ENCODE measurements around the gene NTS.

GRCh38 chr12:85923767-85924331 lies 49.8 kb downstream of the NTS start:
- TF ChIP-seq, protein P1, sequence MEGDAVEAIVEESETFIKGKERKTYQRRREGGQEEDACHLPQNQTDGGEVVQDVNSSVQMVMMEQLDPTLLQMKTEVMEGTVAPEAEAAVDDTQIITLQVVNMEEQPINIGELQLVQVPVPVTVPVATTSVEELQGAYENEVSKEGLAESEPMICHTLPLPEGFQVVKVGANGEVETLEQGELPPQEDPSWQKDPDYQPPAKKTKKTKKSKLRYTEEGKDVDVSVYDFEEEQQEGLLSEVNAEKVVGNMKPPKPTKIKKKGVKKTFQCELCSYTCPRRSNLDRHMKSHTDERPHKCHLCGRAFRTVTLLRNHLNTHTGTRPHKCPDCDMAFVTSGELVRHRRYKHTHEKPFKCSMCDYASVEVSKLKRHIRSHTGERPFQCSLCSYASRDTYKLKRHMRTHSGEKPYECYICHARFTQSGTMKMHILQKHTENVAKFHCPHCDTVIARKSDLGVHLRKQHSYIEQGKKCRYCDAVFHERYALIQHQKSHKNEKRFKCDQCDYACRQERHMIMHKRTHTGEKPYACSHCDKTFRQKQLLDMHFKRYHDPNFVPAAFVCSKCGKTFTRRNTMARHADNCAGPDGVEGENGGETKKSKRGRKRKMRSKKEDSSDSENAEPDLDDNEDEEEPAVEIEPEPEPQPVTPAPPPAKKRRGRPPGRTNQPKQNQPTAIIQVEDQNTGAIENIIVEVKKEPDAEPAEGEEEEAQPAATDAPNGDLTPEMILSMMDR (tag by site-specific recombination; IDR thresholded peaks at IDR 0.05): no peak
- TF ChIP-seq TCF7L2 (IDR thresholded peaks at IDR 0.05; ENCODE audit: borderline replicate concordance, low read depth, low read length): no peak
- no peak for TF ChIP-seq ZBTB7A (tag by site-specific recombination; IDR thresholded peaks at IDR 0.05; ENCODE audit: low read depth)
- no peak for TF ChIP-seq ZNF221 (tag by site-specific recombination; IDR thresholded peaks at IDR 0.05; ENCODE audit: borderline replicate concordance)
- TF ChIP-seq ZNF133 (tag by site-specific recombination; IDR thresholded peaks at IDR 0.05): no peak
- TF ChIP-seq ZNF302 (tag by site-specific recombination; IDR thresholded peaks at IDR 0.05; ENCODE audit: low read depth): no peak
- no peak for TF ChIP-seq BCL11A (tag by site-specific recombination; IDR thresholded peaks at IDR 0.05; ENCODE audit: low read depth)
- TF ChIP-seq ZNF354C (tag by site-specific recombination; IDR thresholded peaks at IDR 0.05; ENCODE audit: borderline replicate concordance, low read depth): no peak
- TF ChIP-seq, protein P2, sequence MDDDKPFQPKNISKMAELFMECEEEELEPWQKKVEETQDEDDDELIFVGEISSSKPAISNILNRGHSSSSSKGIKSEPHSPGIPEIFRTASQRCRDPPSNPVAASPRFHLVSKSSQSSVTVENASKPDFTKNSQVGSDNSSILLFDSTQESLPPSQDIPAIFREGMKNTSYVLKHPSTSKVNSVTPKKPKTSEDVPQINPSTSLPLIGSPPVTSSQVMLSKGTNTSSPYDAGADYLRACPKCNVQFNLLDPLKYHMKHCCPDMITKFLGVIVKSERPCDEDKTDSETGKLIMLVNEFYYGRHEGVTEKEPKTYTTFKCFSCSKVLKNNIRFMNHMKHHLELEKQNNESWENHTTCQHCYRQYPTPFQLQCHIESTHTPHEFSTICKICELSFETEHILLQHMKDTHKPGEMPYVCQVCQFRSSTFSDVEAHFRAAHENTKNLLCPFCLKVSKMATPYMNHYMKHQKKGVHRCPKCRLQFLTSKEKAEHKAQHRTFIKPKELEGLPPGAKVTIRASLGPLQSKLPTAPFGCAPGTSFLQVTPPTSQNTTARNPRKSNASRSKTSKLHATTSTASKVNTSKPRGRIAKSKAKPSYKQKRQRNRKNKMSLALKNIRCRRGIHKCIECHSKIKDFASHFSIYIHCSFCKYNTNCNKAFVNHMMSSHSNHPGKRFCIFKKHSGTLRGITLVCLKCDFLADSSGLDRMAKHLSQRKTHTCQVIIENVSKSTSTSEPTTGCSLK (tag by site-specific recombination; IDR thresholded peaks at IDR 0.05): no peak
